ENCODE measurements around the gene ATP11A.

DNA sequence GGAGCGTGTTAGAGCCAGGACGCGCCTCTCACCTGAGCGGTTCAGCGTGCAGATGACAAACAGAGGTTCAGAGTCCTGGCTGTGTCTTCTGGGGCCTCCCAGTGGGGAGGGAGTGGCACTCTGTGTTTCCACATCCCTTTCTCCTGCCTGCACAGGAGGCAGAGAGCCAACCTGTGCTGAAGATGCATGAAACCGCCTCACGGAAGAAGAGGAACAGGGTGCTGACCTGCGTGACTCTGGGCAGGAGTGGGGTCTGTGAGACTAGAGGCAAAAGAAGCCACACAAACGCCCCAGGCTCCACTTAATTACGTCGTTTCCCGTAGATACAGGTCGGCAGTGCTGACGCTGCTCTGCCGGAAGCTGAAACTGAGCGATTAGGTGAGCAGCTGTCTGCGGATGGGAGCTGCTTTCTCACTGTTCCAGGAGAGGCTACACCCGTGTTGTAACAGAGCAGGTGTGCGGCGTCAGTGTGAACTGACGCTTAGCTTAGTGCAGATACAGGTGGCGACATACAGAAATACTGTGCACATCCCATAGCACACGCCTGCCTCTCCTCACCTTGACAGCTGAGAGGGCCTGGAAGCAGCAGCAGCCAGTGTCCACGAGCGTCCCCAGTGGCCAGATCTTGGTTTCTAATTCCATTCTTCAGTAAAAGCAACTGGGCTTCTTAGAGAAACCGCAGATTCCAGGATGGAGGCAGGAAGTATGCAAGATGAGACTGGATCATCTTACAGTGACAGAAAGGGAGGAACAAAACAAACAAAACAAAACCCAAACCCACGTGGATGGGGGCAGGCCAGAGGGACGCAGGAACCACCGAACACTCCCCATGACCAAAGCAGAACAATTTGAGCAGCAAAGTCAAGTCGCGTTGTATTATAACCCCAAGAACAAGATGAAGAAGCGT lies 241.4 kb downstream of the ATP11A start:
- TF ChIP-seq EZH2 (IDR thresholded peaks at IDR 0.05; ENCODE audit: borderline replicate concordance, low read depth, low read length, poor library complexity, severe bottlenecking) (no peak), CTCF (conservative IDR thresholded peaks at IDR 0.05; ENCODE audit: low read depth, low read length) (peak; percentile 73)
